GM12865 (cell line): ENCODE measurements around the gene TENM4.

ENCODE experiments used
- DNase-seq: peaks from one replicate; pipeline ENCODE4 v3.0.0; 2010; ENCODE audit warnings: low read depth
- H3K4me3 ChIP-seq: 2 replicates; pipeline ENCODE4 v1.5.1; 2011; ENCODE audit warnings: mild to moderate bottlenecking, low read depth, low read length, control low read depth
- TF ChIP-seq, protein P1 (sequence below): IDR thresholded peaks from 2 replicates; pipeline ENCODE4 v1.5.1; 2011; ENCODE audit warnings: low read length, control low read depth, low read depth, inconsistent platforms; ENCODE audit not compliant: insufficient read depth; ENCODE audit errors: missing control alignments

Gene TENM4

DNA sequence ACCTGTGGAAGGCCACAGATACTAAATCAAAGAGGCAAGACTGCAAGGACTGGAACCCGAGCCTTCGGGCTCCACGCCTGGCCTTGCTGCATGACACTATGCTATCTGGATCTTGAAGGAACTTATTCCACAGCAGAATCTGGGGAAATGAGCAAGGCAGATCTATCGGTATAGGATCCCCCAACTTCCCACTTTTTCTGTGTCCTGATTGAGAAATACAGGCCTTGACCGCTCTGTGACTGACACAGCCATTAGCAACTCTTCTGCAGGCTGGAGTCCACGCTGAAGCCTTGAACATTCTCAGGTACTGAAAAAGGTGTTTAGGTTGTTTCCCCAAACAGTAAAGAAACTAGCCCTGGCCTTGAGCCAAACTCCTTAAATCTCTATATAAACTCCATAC is 625.0 kb downstream of the TENM4 start:
- no peak overlapping the region for H3K4me3 ChIP-seq
- no peak for DNase-seq
- TF ChIP-seq, protein P1, sequence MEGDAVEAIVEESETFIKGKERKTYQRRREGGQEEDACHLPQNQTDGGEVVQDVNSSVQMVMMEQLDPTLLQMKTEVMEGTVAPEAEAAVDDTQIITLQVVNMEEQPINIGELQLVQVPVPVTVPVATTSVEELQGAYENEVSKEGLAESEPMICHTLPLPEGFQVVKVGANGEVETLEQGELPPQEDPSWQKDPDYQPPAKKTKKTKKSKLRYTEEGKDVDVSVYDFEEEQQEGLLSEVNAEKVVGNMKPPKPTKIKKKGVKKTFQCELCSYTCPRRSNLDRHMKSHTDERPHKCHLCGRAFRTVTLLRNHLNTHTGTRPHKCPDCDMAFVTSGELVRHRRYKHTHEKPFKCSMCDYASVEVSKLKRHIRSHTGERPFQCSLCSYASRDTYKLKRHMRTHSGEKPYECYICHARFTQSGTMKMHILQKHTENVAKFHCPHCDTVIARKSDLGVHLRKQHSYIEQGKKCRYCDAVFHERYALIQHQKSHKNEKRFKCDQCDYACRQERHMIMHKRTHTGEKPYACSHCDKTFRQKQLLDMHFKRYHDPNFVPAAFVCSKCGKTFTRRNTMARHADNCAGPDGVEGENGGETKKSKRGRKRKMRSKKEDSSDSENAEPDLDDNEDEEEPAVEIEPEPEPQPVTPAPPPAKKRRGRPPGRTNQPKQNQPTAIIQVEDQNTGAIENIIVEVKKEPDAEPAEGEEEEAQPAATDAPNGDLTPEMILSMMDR = no peak

DNA sequence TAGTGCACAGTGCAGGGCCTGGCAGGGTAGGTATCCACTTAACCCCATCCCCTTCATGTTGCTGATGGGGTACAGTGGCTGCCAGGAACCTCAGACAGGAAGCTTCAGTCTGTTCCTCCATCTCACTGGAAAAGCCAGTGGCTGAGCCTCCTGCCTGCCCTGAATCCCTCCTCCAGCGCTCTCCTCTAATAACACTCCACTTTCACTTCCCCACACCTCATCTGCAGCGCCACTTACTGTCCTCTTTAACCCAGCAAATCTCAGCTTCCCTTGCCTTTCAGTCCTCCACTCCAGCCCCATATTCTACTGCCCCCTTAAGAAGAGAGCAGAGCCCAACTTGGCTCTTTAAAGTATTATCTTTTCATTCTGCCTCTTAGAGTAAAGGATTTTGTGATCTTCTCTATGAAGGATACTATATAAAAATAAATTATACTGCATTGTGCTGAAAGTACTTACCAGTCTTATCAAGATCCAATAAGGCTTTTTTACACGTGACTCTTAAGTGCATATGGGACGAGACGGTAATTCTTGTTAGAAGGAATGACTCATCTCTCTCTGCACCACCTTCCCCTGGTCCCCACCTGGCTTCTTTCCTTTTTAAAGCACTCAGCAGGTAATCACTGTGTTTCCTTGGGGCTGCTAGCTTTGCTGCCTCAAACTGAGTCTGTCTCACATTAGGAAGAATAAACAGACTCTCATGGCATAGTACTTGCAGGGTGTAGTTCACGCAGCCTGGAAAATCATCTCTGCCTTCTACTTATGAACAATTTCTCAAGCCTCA is 628.1 kb downstream of the TENM4 start:
- DNase-seq = no peak
- TF ChIP-seq, protein P1 = no peak
- no peak overlapping the region for H3K4me3 ChIP-seq

DNA sequence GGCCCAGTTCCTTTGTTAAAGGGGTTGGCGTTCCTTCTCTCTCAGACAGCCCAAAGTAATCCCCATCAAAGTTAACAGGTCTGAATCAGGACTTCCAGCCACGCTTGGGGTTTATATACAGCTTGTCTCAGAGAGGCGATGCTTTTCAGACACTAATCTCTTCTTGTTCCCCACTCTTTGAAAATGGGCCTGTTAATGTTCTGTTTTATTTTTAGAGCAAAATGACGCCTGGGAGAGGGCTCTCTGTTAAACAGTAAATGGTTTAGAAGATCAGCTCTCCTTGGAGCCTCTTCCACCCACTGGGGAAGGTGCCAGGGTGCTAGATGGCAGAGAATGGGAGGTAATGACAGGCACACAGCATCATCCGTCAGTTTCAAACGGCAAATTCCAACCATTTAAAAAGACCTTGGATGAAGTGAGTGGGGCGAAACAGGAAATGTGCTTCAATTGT is 630.2 kb downstream of the TENM4 start:
- no peak for DNase-seq
- H3K4me3 ChIP-seq = no peak overlapping the region
- TF ChIP-seq, protein P1 = no peak

DNA sequence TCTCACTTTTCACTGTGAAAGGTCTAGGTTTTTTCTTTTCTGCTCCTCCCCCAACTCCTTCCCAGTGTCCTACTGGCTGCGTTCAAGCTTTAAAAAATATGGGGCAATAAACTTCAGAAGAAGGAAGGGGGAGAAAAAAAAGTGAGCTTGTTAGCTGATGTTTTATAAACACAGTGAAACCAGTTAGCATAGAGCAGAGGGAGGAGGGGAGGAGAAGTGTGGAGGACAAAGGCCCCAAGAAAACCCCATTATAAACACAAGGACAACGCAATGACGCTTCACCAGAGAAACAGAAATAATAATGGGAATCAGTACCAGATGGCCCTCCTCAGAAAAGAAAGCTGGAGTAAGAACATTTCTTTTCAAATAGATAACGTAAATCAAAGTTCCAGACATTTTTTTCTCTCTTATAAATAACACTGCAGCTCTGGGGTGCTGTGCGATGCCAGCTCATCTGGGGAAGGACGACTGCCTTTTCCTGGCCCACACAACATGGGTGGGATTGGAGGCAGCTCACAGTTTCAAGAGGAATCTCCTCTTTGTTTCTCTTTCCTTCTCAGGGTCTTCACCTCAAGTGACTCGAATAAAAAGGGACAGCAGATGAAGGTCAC is 630.8 kb downstream of the TENM4 start:
- H3K4me3 ChIP-seq = no peak overlapping the region
- no peak for DNase-seq
- TF ChIP-seq, protein P1 = no peak

DNA sequence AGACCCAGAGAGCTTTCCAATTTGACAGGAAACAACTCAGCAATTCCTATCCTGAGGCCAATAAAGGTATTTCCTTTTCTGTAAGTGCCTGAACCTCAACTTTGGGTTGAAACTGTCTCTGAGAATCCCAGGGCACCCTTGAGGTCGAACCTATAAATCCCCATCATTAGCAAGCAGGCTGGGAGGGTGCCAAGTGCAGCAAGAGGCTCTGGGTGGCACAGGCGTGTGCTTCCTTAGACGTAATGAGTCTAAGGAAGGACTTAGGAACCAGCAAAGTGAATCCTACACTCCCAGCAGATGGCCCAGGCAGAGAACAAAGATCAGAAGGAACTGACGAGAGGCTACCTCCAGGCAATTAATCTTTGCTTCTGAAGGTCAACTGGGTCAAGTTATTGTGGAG is 631.9 kb downstream of the TENM4 start:
- DNase-seq = no peak
- H3K4me3 ChIP-seq = no peak overlapping the region
- TF ChIP-seq, protein P1 = no peak

DNA sequence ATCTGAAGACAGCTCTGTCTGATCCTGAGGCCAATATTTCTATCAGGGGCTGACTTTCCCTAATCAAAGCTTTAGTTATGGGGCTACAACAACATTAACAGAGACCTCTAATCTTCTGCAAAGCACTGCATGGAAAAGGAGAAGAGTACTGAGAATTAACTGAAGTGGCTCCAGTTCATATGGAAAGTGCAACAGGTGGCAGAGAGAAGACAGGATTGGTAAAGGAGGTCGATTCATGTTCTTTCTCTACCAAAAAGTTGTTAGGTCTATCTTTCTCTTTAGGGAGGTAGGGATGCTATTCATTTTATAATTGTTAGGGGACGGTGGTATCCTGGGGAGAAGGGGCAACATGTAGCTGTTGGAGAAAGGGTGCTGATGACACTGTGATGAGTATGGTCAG is 633.5 kb downstream of the TENM4 start:
- no peak overlapping the region for H3K4me3 ChIP-seq
- no peak for DNase-seq
- TF ChIP-seq, protein P1 = no peak
